Fibroblast of villous mesenchyme (primary cell): ENCODE results near the gene DIPK1C. TPM values are rescaled to one million over a fixed set of nuclear protein-coding genes. Genes with fewer than 3 reads are reported as not detected.

ENCODE experiments used
- DNase-seq: peaks from one replicate; pipeline ENCODE4 v3.0.0-alpha.2; 2010; ENCODE audit warnings: low read depth
- H3K4me3 ChIP-seq: 2 replicates; pipeline ENCODE4 v1.5.1; 2011; ENCODE audit warnings: low read depth, mild to moderate bottlenecking, low read length
- total RNA-seq: library from RNA; depleted of rRNA; stranded (reverse); fragments of >200 nt; gene quantifications from 2 replicates; pipeline ENCODE4 v1.2.3, GENCODE V29; 2012
- TF ChIP-seq, protein P1 (sequence below): IDR thresholded peaks from 2 replicates; pipeline ENCODE4 v1.5.1; 2012; ENCODE audit warnings: low read depth, mild to moderate bottlenecking, low read length; ENCODE audit not compliant: insufficient read depth

Gene DIPK1C
- total RNA-seq, 1 donor = not detected

DNA sequence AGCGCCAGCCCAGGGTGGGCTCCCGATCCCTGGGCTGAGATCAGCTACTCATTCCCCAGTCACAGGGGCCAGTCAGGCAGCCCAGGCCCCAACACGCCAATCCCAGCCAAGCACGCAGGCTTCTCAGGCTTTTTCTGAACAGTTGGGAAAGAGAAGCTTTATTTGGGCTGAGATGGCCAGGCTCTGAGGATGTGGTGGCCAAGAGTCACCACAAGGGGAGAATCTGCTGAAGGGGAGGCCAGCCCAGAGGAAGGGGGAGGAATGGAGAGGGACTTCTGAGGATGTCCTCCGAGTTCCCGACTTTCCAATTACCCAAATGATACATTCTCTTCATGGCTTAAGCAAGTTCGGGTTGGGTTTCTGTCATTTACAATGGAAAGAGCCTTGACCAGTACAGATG, 2.8 kb upstream of the DIPK1C start:
- no peak overlapping the region for H3K4me3 ChIP-seq
- no peak for DNase-seq
- TF ChIP-seq, protein P1, sequence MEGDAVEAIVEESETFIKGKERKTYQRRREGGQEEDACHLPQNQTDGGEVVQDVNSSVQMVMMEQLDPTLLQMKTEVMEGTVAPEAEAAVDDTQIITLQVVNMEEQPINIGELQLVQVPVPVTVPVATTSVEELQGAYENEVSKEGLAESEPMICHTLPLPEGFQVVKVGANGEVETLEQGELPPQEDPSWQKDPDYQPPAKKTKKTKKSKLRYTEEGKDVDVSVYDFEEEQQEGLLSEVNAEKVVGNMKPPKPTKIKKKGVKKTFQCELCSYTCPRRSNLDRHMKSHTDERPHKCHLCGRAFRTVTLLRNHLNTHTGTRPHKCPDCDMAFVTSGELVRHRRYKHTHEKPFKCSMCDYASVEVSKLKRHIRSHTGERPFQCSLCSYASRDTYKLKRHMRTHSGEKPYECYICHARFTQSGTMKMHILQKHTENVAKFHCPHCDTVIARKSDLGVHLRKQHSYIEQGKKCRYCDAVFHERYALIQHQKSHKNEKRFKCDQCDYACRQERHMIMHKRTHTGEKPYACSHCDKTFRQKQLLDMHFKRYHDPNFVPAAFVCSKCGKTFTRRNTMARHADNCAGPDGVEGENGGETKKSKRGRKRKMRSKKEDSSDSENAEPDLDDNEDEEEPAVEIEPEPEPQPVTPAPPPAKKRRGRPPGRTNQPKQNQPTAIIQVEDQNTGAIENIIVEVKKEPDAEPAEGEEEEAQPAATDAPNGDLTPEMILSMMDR = peak; percentile 29

DNA sequence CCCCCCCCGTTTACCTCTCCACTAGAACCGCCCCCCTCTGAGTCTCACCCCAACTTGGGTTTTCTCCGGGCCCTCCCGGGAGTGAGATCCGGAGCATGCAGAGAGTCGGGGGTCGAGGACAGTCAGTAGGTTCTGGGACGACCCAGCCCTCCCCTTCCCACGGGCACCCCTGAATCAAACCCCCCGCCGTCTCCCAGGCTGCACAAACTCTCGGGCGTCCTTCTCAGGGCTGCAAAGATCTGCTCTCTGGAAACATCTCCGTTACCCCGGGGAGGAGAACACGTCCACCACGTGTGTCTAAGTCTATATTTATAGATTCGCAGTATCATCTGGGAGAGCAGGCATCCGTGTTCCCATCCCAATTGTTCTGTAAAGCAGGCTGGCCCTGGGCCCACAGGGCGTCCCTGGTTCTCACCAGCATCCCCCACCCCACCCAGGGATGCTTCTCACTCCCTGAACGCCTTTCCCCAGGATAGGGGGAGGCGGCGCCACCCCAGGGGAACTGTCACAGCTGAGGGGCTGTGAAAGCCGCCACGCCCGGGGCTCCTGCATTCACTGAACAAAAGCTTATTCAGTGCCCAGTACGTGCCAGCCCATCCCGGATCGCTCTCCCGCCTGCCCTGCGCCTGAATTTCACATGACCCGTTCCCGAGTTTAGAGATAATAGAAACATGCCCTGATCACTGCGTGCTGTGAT, 765 bp upstream of the DIPK1C start:
- TF ChIP-seq, protein P1 = no peak
- no peak overlapping the region for H3K4me3 ChIP-seq
- DNase-seq = no peak

DNA sequence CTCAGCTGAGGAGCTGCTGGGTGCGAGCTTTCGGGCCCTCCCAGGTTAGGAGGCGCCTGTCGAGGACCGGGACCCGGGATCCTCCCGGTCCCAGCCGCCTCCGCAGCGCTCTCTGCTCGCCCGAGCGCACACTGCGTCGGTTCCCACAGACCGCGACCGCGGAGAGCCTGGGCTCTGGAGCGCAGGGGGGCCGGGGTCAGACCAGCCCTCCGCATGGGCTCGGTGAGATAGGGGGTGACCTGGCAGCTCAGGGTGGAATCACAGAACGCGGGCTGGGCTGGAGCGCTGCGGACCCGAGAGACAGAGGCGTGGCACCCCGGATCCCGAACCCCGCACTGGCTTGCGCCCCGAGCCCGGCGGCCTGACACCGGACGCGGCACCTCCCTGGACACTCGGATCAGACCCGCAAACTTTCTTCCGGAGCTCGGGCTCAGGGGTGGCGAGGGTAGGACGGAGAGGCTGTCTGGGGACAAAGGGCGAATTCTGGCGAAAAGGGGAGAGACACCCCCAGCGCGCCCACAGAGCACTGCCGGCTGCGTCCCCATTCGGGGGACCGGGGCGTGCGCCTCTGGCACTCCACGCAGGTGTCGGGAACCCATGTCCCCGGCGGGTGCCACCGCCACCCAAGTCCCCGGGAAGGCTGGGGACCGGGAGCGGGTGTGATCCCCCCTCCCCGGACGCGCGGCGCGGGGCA, 612 bp downstream of the DIPK1C start:
- H3K4me3 ChIP-seq = no peak overlapping the region
- no peak for DNase-seq
- TF ChIP-seq, protein P1 = no peak

DNA sequence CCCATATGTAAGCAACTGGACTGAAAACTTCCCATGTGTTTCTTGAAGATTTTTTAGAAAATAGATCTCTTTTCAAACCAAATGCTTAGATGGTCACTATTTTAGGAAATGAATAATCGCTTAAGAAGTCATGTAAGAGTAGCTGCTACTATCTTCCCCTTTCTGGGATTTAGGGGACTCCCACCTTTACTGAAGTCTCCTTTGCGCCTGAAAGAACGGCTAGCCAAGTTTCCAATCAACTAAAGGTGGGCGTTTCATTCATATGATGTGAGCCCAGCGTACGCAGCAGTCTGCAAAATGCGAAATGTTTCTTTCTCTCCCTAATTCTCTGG, 1.1 kb downstream of the DIPK1C start:
- no peak for DNase-seq
- no peak overlapping the region for H3K4me3 ChIP-seq
- TF ChIP-seq, protein P1 = no peak

DNA sequence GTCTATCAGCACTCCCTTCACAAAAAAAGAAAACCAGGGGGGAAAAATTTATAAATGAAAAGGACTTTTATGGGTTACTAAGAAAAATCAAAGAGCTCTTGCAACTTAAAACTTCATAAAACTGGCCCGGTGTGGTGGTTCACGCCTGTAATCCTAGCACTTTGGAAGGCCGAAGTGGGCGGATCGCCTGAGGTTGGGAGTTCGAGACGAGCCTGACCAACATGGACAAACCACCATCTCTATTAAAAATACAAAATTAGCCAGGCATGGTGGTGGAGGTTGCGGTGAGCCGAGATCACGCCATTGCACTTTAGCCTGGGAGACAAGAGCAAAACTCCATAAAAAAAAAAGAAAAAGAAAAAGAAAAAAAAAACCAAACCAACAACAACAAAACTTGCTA, 1.7 kb downstream of the DIPK1C start:
- DNase-seq = no peak
- TF ChIP-seq, protein P1 = no peak
- no peak overlapping the region for H3K4me3 ChIP-seq

DNA sequence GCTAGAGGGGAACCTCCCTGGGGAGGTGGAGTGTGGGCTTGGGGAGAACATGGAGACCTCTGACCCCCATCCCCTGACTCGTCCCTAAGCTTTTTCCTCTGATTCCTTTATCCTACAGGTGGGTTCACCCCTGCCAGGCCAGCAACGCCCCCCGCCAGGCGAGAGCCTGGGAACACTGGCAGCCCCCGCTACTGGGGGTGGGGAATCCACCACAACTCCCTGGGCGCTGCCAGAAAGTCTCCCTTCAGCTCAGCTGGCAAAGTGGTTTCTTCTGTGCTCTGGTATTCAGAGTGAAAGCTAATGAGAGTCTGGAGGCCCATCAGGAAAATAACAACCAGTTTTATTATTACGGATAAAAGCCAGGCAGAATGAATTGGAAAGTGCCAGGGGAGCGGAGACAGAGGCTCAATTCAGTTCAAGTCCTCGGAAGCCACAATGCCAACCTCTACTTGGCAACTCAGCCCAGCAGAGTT, 2.8 kb downstream of the DIPK1C start:
- no peak for DNase-seq
- H3K4me3 ChIP-seq = no peak overlapping the region
- TF ChIP-seq, protein P1 = no peak

DNA sequence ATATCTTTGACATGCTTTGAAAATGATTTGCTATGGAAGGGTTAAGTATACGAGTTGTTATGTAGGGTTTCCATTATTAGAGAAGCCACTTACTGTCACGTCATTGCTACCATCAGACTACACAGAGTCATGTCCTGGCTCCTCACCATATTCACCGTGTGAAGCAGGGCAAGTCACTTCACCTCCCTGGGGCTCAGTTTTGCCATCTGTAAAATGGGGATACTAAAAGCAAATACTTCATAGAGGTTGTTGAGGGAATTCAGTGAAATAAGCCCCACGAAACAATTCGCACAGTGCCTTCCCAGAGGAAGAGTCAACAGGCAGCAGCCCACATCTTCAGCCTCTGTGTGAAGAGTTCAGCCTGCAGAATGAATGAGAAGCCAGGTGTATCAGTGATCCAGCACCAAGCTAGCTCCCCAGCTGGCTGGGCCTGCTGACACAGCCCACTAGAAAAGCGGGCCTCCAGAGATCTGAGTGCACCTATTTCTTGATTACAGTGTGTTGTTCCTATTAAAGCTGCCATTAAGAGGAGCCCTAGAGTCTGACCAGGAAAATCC, 3.4 kb downstream of the DIPK1C start:
- TF ChIP-seq, protein P1 = no peak
- no peak overlapping the region for H3K4me3 ChIP-seq
- DNase-seq = no peak
